Lung (tissue), 16 donors: Measurements from ENCODE around the gene GLT6D1. TPM values are rescaled to one million over a fixed set of nuclear protein-coding genes. Genes with fewer than 3 reads are reported as not detected.

ENCODE experiments used
- ATAC-seq: fragments of 200-7000 bp; cut with Tn5 transposase; one replicate; pipeline ENCODE4 v1.9.1; 2020; ENCODE audit warnings: moderate number of reproducible peaks; ENCODE audit not compliant: insufficient read depth, low FRiP score
- DNase-seq, 3 donors: peaks; one replicate each; pipeline ENCODE4 v3.0.0-alpha.2; 2013 to 2017
- H3K27ac ChIP-seq, 2 donors: one replicate each; pipeline ENCODE4 v1.5.1; 2013; ENCODE audit warnings: mild to moderate bottlenecking in 2 of 2, moderate library complexity in 2 of 2, control low read depth in 1 of 2, inconsistent platforms in 1 of 2, low read depth in 1 of 2, low read length in 1 of 2
- H3K27me3 ChIP-seq, 3 donors: one replicate each; pipeline ENCODE4 v1.5.1; 2013; ENCODE audit warnings: low read length in 2 of 3; ENCODE audit not compliant: control insufficient read depth in 3 of 3, insufficient read depth in 3 of 3
- H3K36me3 ChIP-seq, 4 donors: one replicate each; pipeline ENCODE4 v1.5.1; 2013; ENCODE audit warnings: low read length in 4 of 4, mild to moderate bottlenecking in 1 of 4, moderate library complexity in 1 of 4; ENCODE audit not compliant: control insufficient read depth in 4 of 4, insufficient read depth in 4 of 4
- H3K4me1 ChIP-seq, 5 donors: one replicate each; pipeline ENCODE4 v1.5.1; 2013; ENCODE audit warnings: low read length in 5 of 5, mild to moderate bottlenecking in 2 of 5, moderate library complexity in 1 of 5; ENCODE audit not compliant: control insufficient read depth in 5 of 5, insufficient read depth in 5 of 5
- H3K4me3 ChIP-seq: one replicate; pipeline ENCODE4 v1.5.1; 2013; ENCODE audit warnings: mild to moderate bottlenecking, control low read depth, moderate library complexity
- H3K9ac ChIP-seq, 2 donors: one replicate each; pipeline ENCODE4 v1.5.1; 2013; ENCODE audit warnings: low read length in 2 of 2, control low read depth in 1 of 2; ENCODE audit not compliant: insufficient read depth in 1 of 2
- H3K9me3 ChIP-seq, 4 donors: one replicate each; pipeline ENCODE4 v1.5.1; 2013; ENCODE audit warnings: low read length in 3 of 4, mild to moderate bottlenecking in 1 of 4, moderate library complexity in 1 of 4; ENCODE audit not compliant: control insufficient read depth in 4 of 4, insufficient read depth in 3 of 4
- CTCF ChIP-seq: IDR thresholded peaks from 2 replicates; pipeline ENCODE4 v1.5.1; 2012; ENCODE audit warnings: mild to moderate bottlenecking; ENCODE audit errors: control extremely low read depth, extremely low read depth
- WGBS, 2 donors: extraction: QIAGEN DNeasy Blood & Tissue Kit; methylation state at CpG; one replicate each; pipeline ENCODE4 v1.1.7; 2013; 5-methylcytosine and 5-hydroxymethylcytosine counted together
- long read RNA-seq, 5 donors: transcript quantifications; one replicate each; lab custom pipeline, GENCODE V29; 2026
- polyA plus RNA-seq, 2 donors: library from polyadenylated mRNA; stranded (reverse); fragments of 200-250 nt; gene quantifications; one replicate each; pipeline ENCODE4 v1.2.1, GENCODE V29; 2013
- total RNA-seq, 2 donors: library from RNA; depleted of rRNA in 1 of 2; stranded (reverse); fragments of >200 nt in 1 of 2; gene quantifications; one replicate each; pipeline ENCODE4 v1.2.1, GENCODE V29; 2014 to 2021
- donor health status: control.
- donor health status: control.
- donor health status: Bipolar disorder and iron deficiency.
- donor health status: healthy.
- donor health status: DM: yes; HTN: yes; CAD: no.

Gene GLT6D1
- total RNA-seq: not detected
- polyA plus RNA-seq: not detected
- long read RNA-seq, donor 1: 0 reads
- long read RNA-seq, donor 2: 0 reads
- long read RNA-seq, donor 3: 0 reads
- long read RNA-seq, donor 4: 0 reads
- long read RNA-seq, donor 5: 0 reads

GRCh38 chr9:135639196-135639595, at the start of gene GLT6D1:
Gene GLT6D1 (minus strand): TSS chr9:135639540. CDS start chr9:135639187, 353 bp downstream.
- 79 to 88% methylated on average over 9 of the region's 9 CpGs for WGBS, 2 donors
- DNase-seq: no peak
- Histone ChIP-seq H3K27me3 (peaks cover 0 to 4% (median 2%) of the 10 kb centered on the region in 3 donors), H3K9me3 (peaks cover 0 to under 1% (median 0%) of the 10 kb centered on the region in 4 donors), H3K4me1 (no peaks in the 10 kb centered on the region), H3K9ac (no peak within 1 kb of the TSS), H3K27ac (no peak within 1 kb of the TSS), H3K36me3 (no peaks in the 10 kb centered on the region), H3K4me3 (no peak within 1 kb of the TSS)
- ATAC-seq: no peak
- no peak for TF ChIP-seq CTCF

GRCh38 chr9:135689011-135689410, 49.7 kb upstream of the GLT6D1 start:
- DNase-seq (no peak), ATAC-seq (no peak)
- 84 to 92% methylated on average over 10 of the region's 10 CpGs for WGBS, 2 donors
- H3K36me3 ChIP-seq: no peaks in the 10 kb centered on the region
- peaks cover 0 to 5% (median 0%) of the 10 kb centered on the region in 4 donors for H3K9me3 ChIP-seq
- H3K9ac ChIP-seq: no peak overlapping the region
- H3K27ac ChIP-seq: no peak overlapping the region
- no peak overlapping the region for H3K4me3 ChIP-seq
- no peaks in the 10 kb centered on the region for H3K4me1 ChIP-seq
- no peak for TF ChIP-seq CTCF
- peaks cover 0 to 4% (median 0%) of the 10 kb centered on the region in 3 donors for H3K27me3 ChIP-seq

GRCh38 chr9:135687216-135687615, 47.9 kb upstream of the GLT6D1 start:
- Histone ChIP-seq H3K4me1 (no peaks in the 10 kb centered on the region), H3K27ac (no peak overlapping the region), H3K9ac (no peak overlapping the region), H3K4me3 (no peak overlapping the region), H3K27me3 (no peaks in the 10 kb centered on the region), H3K9me3 (peaks cover 0 to 5% (median 0%) of the 10 kb centered on the region in 4 donors), H3K36me3 (no peaks in the 10 kb centered on the region)
- DNase-seq (no peak), ATAC-seq (no peak)
- no peak for TF ChIP-seq CTCF
- WGBS, 2 donors: 87 to 90% methylated on average over 14 to 15 of the region's 15 CpGs

- Histone ChIP-seq H3K4me1 (no peaks in the 10 kb centered on the region), H3K27me3 (no peaks in the 10 kb centered on the region), H3K9me3 (peaks cover 0 to 10% (median 0%) of the 10 kb centered on the region in 4 donors), H3K36me3 (no peaks in the 10 kb centered on the region), H3K27ac (no peak overlapping the region), H3K9ac (no peak overlapping the region), H3K4me3 (no peak overlapping the region)
- ATAC-seq (no peak), DNase-seq (no peak)
- no peak for TF ChIP-seq CTCF
- WGBS, 2 donors: 75 to 83% methylated on average over 16 to 17 of the region's 17 CpGs
These were observed 45.4 kb upstream of the GLT6D1 start for GRCh38 chr9:135684691-135685090.
